Heart left ventricle (tissue), 16 donors: ENCODE results near the gene ELOVL7. TPM values are rescaled to one million over a fixed set of nuclear protein-coding genes. Genes with fewer than 3 reads are reported as not detected.

Experiments used
- ATAC-seq, 4 donors: fragments of 200-7000 bp; cut with Tn5 transposase; one replicate each; pipeline ENCODE4 v1.9.1; 2020 to 2022; ENCODE audit warnings: moderate library complexity in 4 of 4, mild to moderate bottlenecking in 3 of 4, moderate number of reproducible peaks in 1 of 4
- DNase-seq, 5 donors: peaks; one replicate each; pipeline ENCODE4 v3.0.0-alpha.2; 2020
- H3K27ac ChIP-seq, 12 donors: fragments of 200-600 bp; sonication (generic) in 4 of 12; one replicate each; pipeline versions ENCODE4 v1.5.0 to v1.8.0; 2016 to 2022; ENCODE audit warnings: mild to moderate bottlenecking in 2 of 12
- H3K27me3 ChIP-seq, 9 donors: fragments of 200-600 bp; sonication (generic) in 2 of 9; one replicate each; pipeline versions ENCODE4 v1.5.1 to v1.8.0; 2016 to 2022; ENCODE audit warnings: mild to moderate bottlenecking in 3 of 9
- H3K36me3 ChIP-seq, 9 donors: fragments of 200-600 bp; sonication (generic) in 2 of 9; one replicate each; pipeline versions ENCODE4 v1.5.0 to v1.8.0; 2018 to 2022; ENCODE audit warnings: mild to moderate bottlenecking in 2 of 9
- H3K4me1 ChIP-seq, 12 donors: fragments of 200-600 bp; sonication (generic) in 4 of 12; one replicate each; pipeline versions ENCODE4 v1.5.0 to v1.8.0; 2016 to 2022; ENCODE audit warnings: mild to moderate bottlenecking in 3 of 12
- H3K4me3 ChIP-seq, 12 donors: fragments of 200-600 bp; sonication (generic) in 4 of 12; one replicate each; pipeline versions ENCODE4 v1.5.0 to v1.8.0; 2017 to 2022; ENCODE audit warnings: mild to moderate bottlenecking in 9 of 12, moderate library complexity in 4 of 12
- H3K9me3 ChIP-seq, 12 donors: fragments of 200-600 bp; sonication (generic) in 4 of 12; one replicate each; pipeline versions ENCODE4 v1.5.0 to v1.8.0; 2016 to 2022; ENCODE audit warnings: mild to moderate bottlenecking in 1 of 12
- POLR2A ChIP-seq, 2 donors: fragments of 450-650 bp; IDR thresholded peaks; one replicate each; pipeline ENCODE4 v1.6.1; 2017; ENCODE audit warnings: antibody characterized with exemption in 2 of 2, mild to moderate bottlenecking in 2 of 2, moderate library complexity in 2 of 2
- WGBS, 4 donors: extraction: QIAGEN DNeasy Blood & Tissue Kit in 2 of 4; methylation state at CpG; one replicate each; pipeline versions ENCODE4 v1.1.5 to v1.1.7; 2013 to 2018; 5-methylcytosine and 5-hydroxymethylcytosine counted together
- intact Hi-C, 10 donors: fragments of 100-400 bp; cut with DNase I; formaldehyde crosslinking; loops; one replicate each; pipeline versions ENCODE4 v1.11.1 to v1.14.2; 2022
- polyA plus RNA-seq, 2 donors: library from polyadenylated mRNA; stranded (reverse); fragments of 200-250 nt; gene quantifications; one replicate each; pipeline ENCODE4 v1.2.3, GENCODE V29; 2013
- total RNA-seq, 9 donors: library from RNA; depleted of rRNA in 2 of 9; stranded (reverse); fragments of >200 nt in 2 of 9; fragmentation: NEBNext Ultra II Directional in 3 of 9; extraction: Animal tissue kit (Norgen Biotek cat#: 25700) in 3 of 9; gene quantifications; one replicate each; pipeline versions ENCODE4 v1.1.0 to v1.2.4, GENCODE V29; 2016 to 2023
- TF ChIP-seq, protein P1 (sequence below), 12 donors: fragments of 200-600 bp; sonication (generic) in 4 of 12; IDR thresholded peaks; one replicate each; pipeline versions ENCODE4 v1.5.0 to v1.8.0; 2018 to 2022; ENCODE audit warnings: antibody characterized with exemption in 12 of 12, mild to moderate bottlenecking in 5 of 12
- donor health status: ischemic (EF 13 %, LVEDD 7.1; RV severe dilation, severe dysfunction).
- donor health status: healthy with polysubstance abuse.
- donor health status: DM: no; HTN: yes; CAD: no.
- donor health status: DM: no; HTN: no; CAD: no.
- donor health status: ischemic (EF 25% LVEDD 6.9; RV normal size, moderate dysfunction).
- donor health status: ischemic (EF 25% LVEDD 5.7; RV mildly dilated, moderate dysfunction).
- donor health status: healthy.
- donor health status: DM: yes; HTN: yes; CAD: no.
- donor health status: ischemic (EF 35%, LVEDD 5.7; RV mildly dilated, moderate dysfunction).
- donor health status: nonischemic (EF 11% LVEDD 7.7; RV severe dilation, severe dysfunction).
- donor health status: DM: yes; HTN: yes; CAD: no.
- donor health status: PGD.
- donor health status: ischemic (EF 29% LVEDD 5.4; RV normal size, mild dysfunction).
- donor health status: nonischemic (EF 23%, LVEDD 6.1; RV moderate dilation, normal function).

Gene ELOVL7
- total and polyA plus RNA-seq, 11 donors = 0.12 to 1.8 (median 0.87) TPM

DNA sequence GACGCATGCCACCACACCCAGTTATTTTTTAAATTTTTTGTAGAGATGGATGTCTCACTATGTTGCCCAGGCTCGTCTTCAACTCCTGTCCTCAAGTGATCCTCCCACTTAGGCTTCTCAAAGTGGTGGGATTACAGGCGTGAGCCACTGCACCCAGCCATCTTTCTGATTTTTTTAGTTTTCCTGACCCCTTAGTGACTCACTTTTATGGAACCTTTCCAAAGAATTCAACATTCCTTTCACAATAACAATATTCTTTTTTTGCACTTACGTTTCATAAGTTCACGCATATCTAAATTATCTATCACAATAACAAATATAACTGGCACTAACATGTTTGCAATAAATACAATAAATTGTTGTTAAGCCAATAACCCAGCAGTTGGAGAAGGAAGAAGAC lies 8.5 kb downstream of the ELOVL7 start:
- no peak for ATAC-seq
- no peak overlapping the region for H3K4me3 ChIP-seq
- intact Hi-C loops = no loop called here

DNA sequence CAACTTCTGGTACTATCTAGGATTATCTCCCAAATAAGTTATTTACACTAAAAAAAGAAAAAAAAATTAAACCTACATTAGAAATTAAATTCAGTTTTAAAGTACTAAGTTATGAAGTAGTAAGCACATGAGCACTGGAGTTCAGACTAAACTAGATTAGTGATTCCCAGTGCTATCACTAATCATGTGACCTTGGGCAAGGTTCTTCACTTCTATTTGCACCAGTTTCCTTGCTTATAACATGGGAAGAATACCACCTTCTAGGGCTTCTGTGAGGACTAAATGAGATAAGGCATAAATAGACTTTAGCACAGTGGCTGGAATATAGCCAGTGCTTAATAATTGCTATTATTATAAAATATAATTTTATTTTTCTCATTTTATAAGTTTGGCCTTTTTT lies 10.5 kb downstream of the ELOVL7 start:
- H3K4me1 ChIP-seq = no peaks in the 10 kb centered on the region
- H3K27ac ChIP-seq = no peak overlapping the region
- ATAC-seq (no peak), DNase-seq (no peak)
- no peak for TF ChIP-seq POLR2A (IDR thresholded peaks at IDR 0.05)
- TF ChIP-seq, protein P1, sequence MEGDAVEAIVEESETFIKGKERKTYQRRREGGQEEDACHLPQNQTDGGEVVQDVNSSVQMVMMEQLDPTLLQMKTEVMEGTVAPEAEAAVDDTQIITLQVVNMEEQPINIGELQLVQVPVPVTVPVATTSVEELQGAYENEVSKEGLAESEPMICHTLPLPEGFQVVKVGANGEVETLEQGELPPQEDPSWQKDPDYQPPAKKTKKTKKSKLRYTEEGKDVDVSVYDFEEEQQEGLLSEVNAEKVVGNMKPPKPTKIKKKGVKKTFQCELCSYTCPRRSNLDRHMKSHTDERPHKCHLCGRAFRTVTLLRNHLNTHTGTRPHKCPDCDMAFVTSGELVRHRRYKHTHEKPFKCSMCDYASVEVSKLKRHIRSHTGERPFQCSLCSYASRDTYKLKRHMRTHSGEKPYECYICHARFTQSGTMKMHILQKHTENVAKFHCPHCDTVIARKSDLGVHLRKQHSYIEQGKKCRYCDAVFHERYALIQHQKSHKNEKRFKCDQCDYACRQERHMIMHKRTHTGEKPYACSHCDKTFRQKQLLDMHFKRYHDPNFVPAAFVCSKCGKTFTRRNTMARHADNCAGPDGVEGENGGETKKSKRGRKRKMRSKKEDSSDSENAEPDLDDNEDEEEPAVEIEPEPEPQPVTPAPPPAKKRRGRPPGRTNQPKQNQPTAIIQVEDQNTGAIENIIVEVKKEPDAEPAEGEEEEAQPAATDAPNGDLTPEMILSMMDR (IDR thresholded peaks at IDR 0.05) = no peak
- H3K36me3 ChIP-seq = no peaks in the 10 kb centered on the region
- H3K9me3 ChIP-seq = no peaks in the 10 kb centered on the region
- H3K4me3 ChIP-seq = no peak overlapping the region
- intact Hi-C loops = no loop called here
- peaks cover 0 to 6% (median 0%) of the 10 kb centered on the region in 9 donors for H3K27me3 ChIP-seq

More for the DNA sequence above, 8.5 kb downstream of the ELOVL7 start:
- Histone ChIP-seq H3K27me3 (peaks cover 0 to 17% (median 0%) of the 10 kb centered on the region in 9 donors), H3K4me1 (no peaks in the 10 kb centered on the region), H3K9me3 (no peaks in the 10 kb centered on the region), H3K36me3 (no peaks in the 10 kb centered on the region), H3K27ac (no peak overlapping the region)
- DNase-seq = no peak
- 59 to 65% (median 61%) methylated on average over 5 of the region's 5 CpGs for WGBS, 4 donors
- TF ChIP-seq, protein P1 (IDR thresholded peaks at IDR 0.05) = no peak
- TF ChIP-seq POLR2A (IDR thresholded peaks at IDR 0.05) = no peak

DNA sequence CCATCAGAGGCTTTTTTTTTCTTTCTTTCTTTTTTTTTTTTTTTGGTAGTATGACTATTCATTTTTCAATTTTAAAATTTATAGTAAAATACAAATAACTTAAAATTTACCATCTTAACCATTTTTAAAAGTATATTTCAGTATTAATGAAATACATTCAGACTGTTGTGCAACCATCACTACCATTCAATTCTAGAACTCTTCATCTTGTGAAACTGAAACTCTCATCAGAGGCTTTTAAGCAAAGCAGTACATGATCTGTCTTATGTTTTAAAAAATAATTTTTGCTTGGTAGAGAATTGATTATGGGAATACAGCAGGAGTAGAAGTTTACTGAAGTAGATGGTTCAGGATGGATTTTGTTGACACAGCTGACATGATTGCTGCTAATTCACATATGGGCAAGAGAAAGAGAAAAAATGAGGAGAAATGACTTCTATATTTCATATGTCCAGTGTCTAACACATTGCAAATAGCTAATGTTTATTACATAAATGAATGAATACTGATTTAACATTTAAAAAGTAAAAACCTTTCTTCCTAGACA lies 13.4 kb downstream of the ELOVL7 start:
- Histone ChIP-seq H3K4me1 (no peaks in the 10 kb centered on the region), H3K36me3 (no peaks in the 10 kb centered on the region), H3K4me3 (no peak overlapping the region), H3K9me3 (no peaks in the 10 kb centered on the region), H3K27ac (no peak overlapping the region), H3K27me3 (no peaks in the 10 kb centered on the region)
- no peak for DNase-seq
- TF ChIP-seq, protein P1 (IDR thresholded peaks at IDR 0.05) = no peak
- no peak for TF ChIP-seq POLR2A (IDR thresholded peaks at IDR 0.05)
- ATAC-seq = no peak
- intact Hi-C loops = no loop called here

DNA sequence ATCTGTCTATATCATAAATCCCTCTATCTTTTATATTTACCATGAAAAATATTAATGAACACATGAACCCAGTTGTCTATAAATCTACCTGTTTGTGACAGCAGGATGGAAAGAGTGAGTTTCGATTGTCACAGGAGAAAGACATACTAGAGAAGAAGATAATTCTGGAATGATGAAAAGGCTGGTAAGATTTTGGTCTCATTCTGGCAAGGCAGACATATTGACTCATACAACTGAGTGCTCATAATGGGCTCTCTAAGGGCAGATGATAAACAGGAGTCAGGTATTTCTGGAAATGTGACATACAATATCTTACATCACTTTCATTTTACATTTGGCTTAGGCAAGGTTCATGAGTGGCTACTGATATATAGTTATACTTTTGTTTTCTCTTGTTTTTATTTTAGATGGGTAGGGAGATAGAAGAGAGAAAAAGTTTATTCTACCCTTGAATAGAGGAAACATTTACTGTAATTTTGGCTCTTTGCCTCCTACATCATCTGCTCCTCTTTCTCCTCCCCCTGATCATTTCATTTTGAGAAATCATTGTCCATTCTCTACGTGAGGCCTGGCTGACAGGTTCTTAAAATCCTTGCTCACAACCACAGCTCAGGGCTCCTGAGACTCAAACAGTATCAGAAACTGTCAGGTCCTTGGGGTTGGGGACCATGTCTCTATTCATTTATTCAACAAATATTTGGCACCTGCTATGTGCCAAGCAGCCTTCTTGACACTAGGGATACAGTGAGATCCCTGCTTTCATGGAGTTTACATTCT lies 14.4 kb downstream of the ELOVL7 start:
- intact Hi-C loops = no loop called here
- Histone ChIP-seq H3K4me1 (no peaks in the 10 kb centered on the region), H3K4me3 (no peak overlapping the region), H3K27me3 (no peaks in the 10 kb centered on the region), H3K9me3 (no peaks in the 10 kb centered on the region), H3K27ac (no peak overlapping the region), H3K36me3 (no peaks in the 10 kb centered on the region)
- TF ChIP-seq POLR2A (IDR thresholded peaks at IDR 0.05) = no peak
- TF ChIP-seq, protein P1 (IDR thresholded peaks at IDR 0.05) = no peak
- 79 to 84% (median 80%) methylated on average over 2 of the region's 2 CpGs for WGBS, 4 donors
- no peak for ATAC-seq
- no peak for DNase-seq
